ENCODE data around the gene GFRA1.

GFRA1 gene

DNA sequence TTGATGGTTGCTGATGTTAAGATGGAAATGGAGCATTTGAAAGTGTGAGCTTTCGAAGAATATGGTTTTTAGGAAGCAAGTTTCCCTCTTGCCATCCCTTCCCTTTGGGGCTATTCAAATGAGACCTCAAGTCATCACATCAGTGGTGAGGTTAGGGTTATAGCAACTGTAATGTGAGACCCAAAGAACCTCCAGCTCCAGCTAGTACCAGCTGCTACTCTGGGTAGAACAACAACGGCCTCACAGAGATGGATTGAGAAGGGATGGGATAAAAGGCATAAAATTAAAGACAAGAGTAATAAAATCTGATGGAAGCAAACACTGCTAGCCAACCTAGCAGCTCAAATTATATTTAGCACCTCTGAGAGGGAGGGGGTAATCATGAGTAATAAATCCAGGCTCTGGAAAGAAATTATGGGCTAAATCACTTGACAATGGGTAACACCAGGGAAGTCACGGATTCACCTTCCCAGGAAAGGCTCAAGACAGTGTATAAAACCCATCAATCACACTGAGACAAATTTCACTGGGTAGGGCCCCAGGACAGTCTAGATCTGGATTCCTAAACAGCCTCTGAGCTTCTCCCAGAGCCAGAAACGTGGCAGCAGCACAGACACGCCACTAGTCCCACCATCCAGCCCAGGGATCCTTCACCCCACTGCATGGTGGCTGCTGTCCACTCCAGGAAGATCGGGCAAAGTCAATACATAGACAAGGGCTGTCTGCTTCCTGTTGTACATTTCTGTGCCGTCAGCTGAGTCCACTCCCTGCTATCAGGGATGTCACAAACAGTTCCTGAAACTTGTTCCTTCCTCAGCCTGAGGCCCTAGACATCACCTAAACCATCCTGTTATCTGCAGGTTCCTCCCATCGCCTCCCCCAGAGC, 151.1 kb downstream of the GFRA1 start:
- DNase-seq, result no peak

DNA sequence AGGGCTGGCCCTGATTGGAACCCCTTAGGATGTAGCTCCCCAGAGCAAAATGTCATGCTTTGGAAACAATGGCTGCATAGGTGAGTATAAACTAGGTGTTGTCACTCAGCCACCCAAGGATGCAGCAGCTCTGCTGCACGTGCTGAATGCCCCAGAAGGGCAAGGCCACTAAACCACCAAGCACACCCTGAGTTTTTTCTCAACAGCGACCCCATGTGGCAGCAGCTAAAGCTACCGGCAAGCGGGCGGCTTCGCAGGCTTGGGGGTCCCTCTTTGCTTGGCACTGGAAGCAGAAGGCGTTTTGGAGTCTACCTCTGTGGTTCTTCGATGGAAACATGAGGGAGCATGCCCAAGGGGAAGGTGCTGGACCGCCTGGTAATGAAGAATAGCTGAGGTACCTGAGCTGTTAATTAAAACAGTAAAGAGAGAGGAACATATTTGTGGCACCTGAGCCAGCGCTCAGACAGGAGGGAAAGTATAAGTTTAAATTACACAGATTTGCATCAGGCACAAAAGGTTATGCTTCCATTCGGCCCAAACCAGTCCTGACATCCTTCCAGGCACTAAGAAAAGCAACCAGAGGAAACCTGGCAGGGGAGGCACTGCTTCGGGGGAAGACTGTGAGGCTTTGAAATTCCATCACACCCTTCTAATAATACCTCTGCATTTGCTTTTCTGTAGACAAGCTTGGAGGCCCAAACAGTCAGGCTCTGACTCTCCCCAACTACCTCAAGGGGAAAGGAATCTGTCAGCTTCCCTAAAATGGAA, 152.1 kb downstream of the GFRA1 start:
- DNase-seq, result no peak

GRCh38 chr10:116118847-116119246, 154.2 kb downstream of the GFRA1 start:
- DNase-seq, result no peak

DNA sequence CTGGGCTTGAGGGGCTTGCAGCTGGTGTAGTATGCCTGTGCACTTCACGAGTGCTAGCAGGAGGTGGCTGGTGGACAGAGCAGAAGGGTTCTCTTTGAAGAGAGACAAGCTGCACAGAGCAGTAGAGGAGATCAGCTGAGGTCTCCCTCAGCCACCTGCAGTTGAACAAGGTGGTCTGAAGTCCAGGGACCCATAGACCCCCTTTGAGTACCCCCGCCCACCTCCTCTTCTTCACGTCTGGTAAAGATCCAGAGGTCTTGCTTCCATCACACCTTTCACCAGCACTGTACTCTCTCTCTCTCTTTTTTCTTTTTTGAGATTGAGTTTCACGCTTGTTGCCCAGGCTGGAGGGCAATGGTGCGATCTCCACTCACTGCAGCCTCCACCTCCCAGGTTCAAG, 157.2 kb downstream of the GFRA1 start:
- DNase-seq, result no peak

DNA sequence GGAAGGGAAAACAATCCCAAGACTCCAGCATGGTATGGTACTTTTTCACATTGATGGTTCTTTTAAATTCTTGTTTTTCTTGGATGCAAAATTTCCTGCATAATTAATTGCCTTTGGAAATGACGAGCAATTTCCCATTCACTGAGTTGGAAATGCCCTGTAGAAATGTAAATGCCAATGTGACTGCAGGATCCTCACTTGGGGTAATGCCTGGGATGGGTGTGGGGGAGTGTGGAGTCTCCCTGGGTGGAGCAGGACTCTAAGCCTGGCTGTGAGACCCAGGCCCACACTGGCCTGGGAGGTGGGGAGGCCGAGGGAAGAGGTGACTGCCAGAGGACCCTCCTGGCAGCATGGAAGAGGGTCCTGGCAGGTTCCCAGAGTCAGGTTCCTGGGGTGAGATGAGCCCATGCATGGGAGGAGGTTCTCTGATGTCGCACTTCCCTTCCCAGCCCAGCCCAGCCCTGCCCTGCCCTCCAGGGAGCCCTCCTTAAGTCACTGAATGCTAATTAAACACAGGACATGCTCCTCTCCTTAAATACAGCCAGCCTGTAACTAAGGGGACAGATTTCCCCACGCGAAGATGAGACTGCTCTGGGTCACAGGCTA, 157.9 kb downstream of the GFRA1 start:
- DNase-seq, result no peak

DNA sequence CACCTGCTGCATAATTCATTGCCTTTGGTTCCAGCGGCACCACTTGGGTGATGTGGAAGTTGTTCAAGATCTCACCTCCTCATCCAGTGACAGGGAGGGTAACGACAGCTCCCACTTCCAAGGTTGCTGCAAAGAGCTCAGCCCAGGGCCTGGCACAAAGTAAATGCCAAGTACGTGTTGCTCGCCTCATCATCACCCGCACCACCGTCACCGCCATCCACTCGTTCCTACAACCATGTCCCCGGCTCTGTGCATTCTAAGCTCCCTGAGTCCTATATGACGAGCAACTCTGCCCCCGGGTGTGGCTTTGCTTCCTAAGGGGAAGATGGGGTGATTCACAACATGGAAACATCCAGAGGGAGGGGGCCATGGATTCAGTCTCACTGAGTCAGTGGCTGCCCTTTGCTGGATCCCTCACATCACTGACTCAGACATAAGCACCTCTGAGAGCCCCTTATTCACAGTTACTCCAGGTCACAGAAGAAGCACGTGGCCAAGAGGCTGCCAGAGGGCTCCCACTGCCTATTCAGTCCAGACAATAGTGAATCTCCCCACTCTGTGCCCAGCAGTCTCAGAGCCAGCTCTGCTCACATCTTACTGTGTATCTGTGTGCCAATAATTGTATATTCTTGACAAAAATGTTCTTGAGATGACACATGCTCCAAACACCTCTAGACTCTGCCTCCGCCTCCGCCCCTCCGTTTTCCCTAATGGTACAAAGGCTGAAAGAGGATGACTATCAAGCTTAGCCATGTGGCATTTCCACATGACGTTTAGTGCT, 159.1 kb downstream of the GFRA1 start:
- no peak for DNase-seq

DNA sequence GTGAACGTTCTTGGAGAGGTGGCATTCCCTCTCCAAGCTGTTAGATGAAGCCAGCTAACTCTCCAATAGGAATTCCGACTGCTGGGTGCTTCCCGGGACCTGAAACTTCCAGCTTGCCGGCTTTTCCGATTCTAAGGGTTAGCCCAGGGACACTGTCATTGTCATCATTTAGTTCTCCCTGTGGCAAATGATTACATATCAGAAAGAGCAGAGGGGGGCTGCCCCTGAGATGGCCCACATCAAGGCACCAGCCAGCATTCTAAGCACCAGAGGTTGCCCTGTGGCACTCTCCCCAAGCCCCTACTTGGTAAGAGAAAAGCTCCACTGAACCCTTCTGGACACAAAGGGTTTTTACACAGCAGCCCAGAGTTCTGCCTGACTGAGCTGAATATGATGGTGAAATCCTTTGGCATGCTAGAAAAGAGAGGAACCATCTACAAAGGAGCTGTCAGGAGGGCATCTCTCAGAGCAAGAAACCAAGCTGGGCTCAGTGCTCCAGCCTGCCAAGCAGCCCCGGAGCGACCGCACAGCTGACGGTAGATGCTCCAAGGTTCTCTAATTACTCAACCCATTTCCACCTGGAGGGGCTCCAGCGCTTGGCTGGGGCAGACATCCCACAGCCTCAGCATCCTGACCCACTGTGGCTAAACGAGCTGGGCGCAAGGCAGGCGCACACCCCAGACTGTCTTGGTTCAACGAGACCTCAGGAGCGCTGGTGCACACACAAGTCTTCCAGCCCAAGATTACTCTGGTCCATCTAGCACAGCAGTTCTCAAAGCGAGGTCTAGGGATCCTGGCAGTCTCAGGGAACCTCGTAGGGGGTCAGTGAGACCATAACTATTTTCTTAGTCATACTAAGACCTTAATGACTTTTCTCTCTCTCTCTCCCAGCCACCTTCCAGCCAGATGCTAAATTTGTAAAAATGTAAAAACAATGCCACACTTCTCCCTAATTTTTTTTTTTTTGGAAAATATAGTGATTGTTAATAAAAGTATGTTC, 160.5 kb downstream of the GFRA1 start:
- no peak for DNase-seq

GRCh38 chr10:116111483-116112095, 161.4 kb downstream of the GFRA1 start:
- no peak for DNase-seq

- DNase-seq, result no peak
These were observed 162.3 kb downstream of the GFRA1 start for GRCh38 chr10:116110736-116111135.

- no peak for DNase-seq
These were observed 163.1 kb downstream of the GFRA1 start for GRCh38 chr10:116109881-116110280.

DNA sequence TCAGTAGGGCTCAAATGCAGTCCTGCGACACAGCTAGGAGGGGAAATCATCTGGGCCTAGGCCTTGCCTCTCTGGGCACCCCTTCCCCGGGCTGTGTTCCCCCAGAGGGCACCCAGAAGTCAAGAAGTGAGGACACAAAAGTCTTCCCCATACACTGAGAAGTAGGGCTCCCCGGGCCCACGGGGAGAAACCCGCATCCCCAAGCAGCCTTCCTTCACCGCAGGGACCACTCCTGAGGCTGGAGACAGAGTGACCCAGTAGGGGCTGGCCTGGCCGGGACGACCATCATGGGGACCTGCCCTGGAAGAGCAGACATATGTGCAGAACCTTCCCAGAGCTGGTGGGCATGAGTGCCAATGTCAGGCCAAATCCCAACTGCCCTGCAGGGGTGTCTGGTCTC, 163.5 kb downstream of the GFRA1 start:
- no peak for DNase-seq

DNA sequence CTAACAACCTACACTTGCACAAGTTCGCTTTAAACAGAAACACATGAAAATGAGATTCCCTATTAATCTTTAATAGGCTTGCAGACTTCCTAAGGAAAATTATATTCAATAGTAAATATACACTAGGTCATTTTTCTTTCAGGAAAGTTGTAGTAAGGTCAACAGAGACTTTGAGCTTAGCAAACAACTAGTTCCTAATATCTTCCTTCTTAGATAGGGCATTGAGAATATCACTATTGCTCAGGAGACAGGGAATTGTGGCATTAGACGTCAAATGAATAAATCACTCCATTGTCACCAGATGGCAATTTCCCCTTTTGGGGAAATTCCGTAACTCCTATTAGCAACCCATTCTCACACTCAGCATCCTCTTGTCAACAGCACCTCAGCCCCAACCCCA, 164.9 kb downstream of the GFRA1 start:
- DNase-seq, result no peak

DNA sequence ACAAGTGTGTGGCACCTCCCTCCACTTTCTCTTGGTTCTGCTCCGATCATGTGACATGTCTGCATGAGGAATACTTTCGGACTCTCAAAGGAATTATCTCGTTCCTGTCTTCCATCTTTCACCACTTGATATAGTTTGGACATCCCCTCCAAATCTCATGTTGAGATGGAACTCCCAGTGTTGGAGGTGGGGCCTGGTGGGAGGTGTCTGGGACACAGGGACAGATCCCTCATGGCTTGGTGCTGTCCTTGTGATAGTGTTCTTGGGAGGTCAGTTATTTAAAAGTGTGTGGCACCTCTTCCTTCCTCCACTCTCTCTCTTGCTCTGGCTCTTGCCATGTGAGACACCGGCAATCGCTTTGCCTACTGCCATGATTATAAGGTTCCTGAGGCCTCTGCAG, 166.4 kb downstream of the GFRA1 start:
- no peak for DNase-seq

DNA sequence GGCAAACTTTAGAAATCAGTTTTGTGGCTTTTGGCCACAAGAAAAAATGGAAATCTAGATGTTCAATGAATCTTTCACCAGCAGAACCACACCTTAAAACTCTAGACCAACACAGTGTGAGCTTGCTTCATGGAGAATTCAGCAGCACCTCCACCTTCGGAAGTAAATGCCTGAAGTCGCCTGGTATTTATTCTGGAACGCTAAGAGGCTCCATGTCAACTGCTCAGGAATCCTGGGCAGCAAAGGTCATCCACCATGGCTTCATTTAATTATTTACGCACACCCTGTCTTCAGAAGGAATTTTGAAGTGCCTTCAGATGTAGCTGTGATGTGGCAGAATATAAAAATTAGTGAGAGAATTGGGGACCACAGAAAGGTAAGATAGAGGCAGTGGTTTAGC, 167.7 kb downstream of the GFRA1 start:
- no peak for DNase-seq

GRCh38 chr10:116104210-116104932, 168.6 kb downstream of the GFRA1 start:
- DNase-seq, result no peak

DNA sequence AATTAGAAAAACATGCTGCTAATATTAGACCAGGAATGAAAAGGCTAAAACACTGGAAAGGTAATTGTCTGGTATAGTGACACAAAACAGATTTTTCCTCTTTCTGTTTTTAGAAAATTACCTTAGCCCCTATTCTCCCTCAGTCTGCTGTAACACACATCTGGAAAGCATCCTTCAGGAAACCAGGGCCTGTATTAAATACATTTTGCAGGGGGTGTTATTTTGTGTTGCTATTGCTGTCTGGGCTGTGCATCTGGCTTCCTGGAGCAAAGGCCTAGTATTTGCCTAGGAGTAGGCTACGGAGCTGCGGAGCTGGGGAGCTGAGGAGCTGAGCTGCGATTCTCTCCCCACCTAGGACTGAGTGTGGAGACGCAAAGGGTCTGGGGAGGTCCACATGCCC, 169.3 kb downstream of the GFRA1 start:
- no peak for DNase-seq

- DNase-seq, result no peak
These were observed 171.2 kb downstream of the GFRA1 start for GRCh38 chr10:116101616-116102315.

DNA sequence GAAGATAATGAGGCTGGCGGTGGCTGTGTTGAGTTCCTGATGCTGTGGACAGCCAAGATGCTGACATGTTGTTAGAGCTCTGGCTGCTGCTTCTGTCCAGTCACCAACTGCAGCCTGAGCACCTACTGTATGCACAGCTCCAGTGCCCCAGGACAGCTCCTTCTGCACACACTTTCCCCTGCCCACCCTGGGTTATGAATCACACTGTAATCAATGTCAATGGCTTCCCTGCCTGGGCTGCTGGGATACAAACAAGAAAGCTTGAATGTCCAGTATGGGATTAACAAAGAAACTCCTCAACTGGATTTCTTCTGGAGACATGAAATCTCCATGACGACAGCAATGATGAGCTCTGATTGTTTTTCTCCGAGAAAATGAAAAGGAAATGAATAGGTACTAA, 172.0 kb downstream of the GFRA1 start:
- no peak for DNase-seq

DNA sequence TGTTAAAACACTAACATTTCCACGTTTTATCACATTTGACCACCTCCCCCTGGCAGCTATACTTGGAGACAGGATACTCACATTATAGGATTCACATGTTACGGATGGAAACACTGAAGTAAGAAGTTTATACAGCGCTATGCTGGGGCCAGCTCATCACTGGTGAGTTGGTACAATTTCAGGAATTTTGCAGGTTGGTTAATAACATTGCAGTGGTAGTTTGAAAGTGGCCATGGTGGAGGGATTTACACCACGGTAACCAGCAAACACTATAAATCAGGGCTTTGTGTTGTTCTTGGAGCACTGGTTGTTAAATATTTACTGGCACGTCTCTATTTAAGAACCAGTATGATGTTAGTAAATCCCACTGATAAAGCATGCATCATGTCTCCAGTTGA, 174.0 kb downstream of the GFRA1 start:
- DNase-seq, result no peak

All from activated gamma-delta T cell (primary cell).